HG03571 (cell line): ENCODE measurements around the gene N4BP2.
"Not testable (repeated sequence)": the region's sequence is repeated elsewhere in the genome, so short reads cannot be mapped to it uniquely, and the experiment has no call there.

ENCODE experiments used
- ATAC-seq: cut with Tn5 transposase; IDR thresholded peaks from one replicate; pipeline ENCODE4 v1.9.1; 2021; ENCODE audit not compliant: unreplicated experiment

N4BP2 gene

DNA sequence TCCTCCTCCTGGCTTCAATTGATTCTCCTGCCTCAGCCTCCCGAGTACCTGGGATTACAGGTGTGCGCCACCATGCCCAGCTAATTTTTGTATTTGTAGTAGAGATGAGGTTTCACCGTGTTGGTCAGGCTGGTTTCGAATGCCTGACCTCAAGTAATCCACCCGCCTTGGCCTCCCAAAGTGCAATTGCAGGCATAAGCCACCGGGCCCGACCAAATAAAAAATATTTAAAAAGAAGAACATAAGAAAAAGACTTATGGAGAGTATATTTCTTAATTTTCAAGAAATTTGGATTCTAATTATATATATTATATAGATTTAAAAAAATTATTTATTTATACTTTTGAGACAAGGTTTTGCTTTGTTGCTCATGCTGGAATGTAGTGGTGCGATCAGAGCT is 29.8 kb downstream of the N4BP2 start:
- no peak for ATAC-seq

DNA sequence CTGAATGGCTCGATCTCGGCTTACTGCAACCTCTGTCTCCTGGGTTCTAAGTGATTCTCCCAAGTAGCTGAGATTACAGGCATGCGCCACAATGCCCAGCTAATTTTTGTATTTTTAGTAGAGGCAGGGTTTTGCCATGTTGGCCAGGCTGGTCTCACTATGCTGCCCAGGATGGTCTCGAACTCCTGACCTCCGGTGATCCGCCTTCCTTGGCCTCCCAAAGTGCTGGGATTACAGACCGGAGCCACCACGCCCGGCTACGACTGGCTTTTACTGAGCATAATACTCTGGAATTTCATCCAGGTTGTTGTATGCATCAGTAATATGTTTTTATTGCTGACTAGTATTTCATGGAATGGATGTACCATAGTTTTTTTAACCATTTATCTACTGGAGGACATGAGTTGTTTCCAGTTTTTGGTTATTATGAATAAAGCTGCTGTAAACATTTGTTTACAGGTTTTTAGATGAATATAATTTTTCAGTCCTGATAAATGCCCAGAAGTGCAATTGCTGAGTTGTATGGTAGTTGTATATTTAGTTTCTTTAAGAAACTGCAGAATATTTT is 31.2 kb downstream of the N4BP2 start:
- no peak for ATAC-seq

DNA sequence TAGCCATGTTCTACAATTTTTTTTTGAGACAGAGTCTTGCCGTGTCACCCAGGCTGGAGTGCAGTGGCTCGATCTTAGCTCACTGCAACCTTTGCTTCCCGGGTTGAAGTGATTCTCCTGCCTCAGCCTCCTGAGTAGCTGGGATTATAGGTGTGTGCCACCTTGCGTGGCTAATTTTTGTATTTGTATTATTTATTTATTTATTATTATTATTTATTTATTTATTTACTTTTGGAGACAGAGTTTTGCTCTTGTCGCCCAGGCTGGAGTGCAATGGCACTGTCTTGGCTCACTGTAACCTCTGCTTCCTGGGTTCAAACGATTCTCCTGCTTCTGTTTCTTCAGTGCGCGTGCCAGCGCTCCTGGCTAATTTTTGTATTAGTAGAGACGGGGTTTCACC is 36.8 kb downstream of the N4BP2 start:
- not testable (repeated sequence) for ATAC-seq

DNA sequence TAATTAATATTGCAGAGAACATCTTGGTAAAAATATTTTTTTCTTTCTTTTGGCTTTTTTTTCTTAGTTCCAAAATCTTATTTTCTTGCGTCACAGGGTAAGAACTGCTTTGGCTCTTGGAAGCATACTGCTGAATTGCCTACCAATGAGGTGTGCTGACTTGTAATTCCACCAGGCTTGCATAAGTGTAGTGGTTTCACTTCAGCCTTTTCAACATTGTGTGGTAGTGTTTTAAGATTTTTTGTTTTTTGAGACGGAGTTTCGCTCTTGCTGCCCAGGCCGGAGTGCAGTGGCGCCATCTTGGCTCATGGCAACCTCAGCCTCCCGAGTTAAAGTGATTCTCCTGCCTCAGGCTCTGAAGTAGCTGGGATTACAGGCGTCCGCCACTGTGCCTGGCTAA is 42.4 kb downstream of the N4BP2 start:
- ATAC-seq, result no peak

DNA sequence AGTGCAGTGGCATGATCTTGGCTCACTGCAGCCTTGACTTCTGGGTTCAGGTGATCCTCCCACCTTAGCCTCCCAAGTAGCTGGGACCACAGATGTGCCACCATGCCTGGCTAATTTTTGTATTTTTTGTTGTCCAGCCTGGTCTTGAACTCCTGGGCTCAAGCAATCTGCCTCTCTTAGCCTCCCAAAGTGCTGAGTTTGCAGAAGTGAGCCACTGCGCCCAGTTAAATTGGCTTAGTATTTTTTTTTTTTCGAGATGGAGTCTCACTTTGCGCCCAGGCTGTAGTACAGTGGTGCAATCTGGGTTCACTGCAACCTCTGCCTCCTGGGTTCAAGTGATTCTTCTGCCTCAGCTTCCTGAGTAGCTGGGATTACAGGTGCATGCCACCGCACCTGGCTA is 50.5 kb downstream of the N4BP2 start:
- ATAC-seq, result not testable (repeated sequence)

DNA sequence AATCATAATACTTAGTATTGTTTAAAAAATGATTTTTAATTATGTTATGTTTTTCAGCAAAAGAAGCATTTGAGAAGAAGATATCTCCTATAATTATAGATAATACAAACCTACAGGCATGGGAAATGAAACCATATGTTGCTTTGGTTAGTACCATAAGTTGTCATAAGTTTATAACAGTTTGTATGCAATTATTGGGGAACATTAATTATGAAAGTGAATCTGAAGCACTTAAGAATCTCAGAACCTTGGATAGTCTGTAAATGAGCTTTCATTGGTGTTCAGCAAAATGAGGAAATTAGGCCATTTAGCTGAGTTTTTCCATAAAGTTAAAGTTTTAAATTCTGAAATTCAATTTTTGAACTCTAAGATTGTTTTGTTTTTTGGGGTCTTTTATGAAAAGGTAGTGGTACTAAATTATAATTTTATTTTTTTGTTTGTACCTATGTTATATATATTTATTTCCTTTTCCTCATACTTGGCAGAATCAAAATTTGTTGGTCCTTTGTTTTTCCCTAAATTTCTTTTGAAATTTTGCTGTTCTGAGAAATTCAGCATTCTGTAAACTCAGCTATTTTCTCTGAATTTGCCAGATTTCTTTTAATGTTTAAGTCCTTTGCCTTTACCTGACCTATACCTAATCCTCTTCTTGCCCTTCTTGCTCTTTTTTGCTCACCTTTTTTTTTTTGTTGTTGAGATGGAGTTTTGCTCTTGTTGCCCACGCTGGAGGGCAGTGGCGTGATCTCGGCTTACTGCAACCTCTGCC is 55.6 kb downstream of the N4BP2 start:
- ATAC-seq, result no peak

DNA sequence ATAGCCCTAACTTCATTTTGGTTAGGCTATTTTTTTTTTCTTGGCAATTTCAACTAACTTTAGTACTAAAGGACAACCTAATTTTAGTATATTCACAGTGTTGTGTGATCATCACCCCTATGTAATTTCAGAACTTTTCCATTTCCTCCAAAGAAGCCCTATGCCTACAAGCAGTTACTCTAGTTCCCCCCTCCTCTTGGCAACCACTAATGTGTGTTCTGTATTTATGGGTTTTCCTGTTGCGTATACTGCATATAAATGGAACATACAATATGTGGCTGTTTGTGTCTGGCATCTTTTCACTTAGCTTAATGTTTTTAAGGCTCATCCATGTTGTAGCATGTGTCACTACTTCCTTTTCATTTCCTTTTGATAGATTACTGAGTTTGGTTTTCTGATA is 57.6 kb downstream of the N4BP2 start:
- no peak for ATAC-seq

DNA sequence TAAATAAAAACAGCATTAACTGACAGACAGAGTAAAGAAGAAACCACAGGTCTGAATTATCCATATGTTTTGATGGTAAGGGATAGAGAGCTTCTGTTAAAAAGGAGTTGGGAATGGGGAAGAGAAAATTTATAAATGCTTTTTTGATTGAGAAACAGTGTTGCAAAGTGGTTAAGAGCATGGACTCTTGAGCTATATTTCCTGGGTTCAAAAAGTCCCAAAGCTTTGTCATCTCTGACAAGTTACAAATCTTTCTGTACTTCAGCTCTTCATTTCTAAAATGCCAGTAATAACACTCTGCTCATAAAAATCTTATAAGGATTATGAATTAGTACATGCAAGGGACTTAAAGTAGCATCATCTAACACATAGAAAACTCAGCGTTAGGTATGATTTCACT is 62.2 kb downstream of the N4BP2 start:
- no peak for ATAC-seq

DNA sequence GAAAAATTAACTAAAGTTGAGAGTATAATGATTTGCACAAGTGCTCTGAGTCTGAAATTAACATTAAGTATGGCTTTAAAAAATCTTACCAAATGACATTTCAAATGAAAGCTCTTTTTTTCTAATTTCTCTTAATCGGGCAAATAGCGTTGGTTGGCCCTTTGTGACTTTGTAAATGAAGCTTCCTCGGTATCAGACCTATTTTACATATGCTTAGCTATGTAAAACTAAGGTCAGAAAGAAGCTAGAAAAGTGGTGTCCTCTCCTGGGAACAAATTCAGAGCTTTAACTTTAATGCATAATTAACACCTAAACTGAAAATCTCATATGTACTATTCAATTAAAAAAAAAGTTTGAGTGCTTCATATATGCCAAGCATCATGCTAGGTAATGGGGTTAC is 62.7 kb downstream of the N4BP2 start:
- ATAC-seq, result no peak

DNA sequence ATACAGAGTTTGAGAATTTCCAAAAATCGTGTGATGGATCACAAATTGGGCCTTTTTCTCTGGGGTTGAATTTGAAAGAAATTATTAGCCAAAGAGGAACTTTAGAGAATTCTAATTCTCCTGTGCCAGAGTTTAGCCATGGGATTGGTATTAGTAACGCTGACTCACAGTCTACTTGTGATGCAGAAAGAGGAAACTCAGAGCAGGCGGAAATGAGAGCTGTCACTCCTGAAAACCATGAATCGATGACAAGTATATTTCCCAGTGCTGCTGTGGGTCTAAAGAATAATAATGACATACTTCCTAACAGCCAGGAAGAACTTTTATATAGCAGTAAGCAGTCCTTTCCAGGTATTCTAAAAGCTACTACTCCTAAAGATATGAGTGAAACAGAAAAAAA is 64.9 kb downstream of the N4BP2 start:
- ATAC-seq, result no peak

DNA sequence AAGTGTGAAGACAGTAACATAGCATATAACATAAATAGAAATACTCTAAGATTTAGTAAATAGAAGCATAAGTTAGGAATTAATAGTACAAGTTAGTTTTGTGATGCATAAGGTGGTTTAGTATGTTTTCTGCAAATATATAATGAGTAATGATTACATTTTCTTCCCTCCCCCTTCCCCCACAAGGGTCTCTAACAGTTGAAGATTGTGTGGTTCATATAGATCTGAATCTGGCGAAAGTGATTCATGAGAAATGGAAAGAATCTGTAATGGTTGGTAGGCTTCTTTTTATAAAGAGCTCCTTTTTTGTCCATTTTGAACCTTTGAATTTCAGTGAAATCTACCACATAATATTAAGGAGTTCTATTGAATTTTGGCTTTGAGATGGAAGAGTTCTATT is 66.3 kb downstream of the N4BP2 start:
- ATAC-seq, result no peak

DNA sequence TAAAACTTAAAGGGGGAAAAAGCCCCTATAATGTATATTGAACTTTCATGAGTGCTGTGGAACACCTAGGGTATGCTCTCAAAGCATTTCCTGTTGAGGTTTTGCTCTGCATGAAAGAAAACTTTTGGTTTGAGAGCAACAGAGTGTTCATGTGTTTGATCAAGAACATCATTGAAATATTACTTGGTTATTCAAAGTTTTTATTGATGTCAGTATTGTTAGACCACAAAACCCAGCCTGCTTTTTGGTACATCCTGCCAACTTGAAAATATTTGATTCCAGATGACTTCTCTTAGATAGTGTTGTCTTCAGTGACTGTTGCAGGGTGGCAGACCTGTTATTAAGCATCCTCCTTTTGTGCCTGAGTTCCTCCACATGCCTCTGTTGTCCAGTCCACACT is 68.0 kb downstream of the N4BP2 start:
- ATAC-seq, result no peak

DNA sequence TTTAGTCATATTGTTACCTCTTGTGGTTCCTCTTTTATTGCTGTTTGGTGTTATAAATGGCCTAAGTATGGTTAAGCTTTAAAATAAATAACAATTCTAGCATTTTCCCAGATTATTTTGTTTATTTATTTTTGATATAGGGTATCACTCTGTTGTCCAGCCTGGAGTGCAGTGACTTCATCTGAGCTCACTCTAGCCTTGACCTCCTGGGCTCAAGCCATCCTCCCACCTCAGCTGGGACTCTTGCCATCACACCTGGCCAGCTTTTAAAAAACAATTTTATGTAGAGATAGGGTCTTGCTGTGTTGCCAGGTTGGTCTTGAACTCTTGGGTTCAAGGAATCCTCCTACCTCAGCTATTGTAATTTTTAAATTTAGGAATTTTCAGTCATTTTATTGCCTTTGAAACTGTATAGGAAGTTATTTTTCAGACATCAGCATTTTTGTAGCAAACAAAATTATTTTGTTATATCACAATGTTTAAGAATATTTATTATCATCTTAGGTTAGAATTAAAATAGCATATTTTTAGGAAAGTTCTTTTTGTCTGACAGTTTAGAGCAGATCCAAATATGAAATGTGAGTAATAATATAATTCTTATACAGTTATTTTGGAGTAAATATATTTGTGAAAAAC is 73.9 kb downstream of the N4BP2 start:
- ATAC-seq, result no peak

DNA sequence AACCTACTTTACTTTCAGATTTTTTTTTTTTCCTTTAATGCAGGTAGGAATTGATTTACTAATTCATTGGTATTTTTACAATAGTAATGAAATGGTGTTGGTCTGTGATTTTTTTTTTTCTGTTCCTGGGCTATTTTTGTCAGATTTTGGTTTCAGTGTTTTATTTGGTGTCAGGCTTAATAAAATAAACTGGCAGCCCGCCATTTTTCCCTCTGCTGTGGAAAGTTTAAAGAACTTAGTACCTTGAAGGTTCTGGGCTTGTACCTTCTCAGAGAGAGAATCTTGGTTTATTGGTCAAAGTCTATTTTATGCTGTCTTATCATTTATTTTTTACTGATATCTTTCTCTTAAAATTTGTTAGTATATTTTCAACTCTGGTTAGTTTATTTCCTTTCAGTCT is 76.2 kb downstream of the N4BP2 start:
- ATAC-seq, result no peak

DNA sequence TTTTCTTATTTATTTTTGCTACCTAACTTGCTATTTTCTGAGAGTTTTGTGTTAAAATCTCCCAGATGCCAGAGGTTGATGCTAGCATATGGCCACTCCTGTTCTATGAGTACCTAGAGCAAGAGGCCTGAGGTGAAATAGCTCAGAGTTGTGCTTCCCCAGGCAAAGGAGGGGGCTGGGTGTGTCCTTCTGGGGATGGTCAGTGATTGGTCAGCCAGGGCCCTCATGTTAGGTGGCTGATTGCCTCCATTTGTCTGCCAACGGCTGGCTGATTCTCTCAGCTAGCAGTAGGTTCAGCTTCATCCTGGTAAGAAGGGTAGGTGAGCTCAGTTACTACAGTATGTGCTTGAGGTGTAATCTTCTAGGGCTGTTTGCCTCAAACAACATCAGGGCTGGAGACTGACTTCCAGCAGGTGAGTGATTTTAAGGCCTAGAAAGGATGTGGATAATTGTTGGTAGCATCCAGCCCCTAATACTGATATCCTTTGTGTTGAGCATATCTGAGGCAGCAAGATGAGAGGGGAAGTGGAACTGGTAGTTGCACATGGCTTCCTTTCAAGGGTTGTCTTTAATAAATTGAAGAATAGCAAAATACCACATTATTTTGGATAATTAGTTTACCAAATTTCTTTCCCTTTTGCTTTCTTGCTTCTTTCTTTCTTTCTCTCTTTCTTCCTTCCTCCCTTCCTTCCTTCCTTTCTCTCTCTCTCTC is 77.7 kb downstream of the N4BP2 start:
- ATAC-seq, result no peak

DNA sequence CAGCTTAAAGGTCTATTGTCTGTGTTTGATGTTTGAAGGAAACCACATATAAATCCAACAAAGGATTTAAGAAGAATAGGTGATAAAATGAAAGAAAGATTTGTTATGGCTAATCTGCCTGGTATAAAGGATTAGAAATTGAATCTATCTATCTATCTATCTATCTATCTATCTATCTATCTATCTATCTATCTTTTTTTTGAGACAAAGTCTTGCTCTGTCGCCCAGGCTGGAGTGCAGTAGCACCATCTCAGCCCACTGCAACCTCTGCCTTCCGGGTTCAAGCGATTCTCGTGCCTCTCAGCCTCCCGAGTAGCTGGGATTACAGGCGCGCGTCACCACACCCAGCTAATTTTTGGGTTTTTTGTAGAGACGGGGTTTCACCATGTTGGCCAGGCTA is 79.6 kb downstream of the N4BP2 start:
- ATAC-seq, result not testable (repeated sequence)

DNA sequence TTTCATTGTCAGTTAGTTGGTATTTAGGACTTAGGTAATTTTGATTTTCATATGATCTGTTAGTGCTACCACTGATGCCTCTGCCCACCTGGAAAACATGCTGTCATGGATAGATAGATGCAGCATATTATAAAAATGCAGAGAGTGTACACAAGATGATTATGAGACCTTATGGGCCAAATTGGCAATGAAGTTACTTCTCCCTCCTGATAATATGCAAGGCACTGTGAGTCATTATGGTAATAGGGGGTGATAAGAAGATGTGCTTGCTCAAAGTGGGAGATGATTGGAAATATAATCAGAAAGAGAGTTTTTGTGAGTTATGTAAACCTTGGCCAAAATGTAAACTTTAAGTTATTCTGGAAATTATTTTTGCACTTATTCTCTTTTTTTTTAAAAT is 83.5 kb downstream of the N4BP2 start:
- no peak for ATAC-seq

DNA sequence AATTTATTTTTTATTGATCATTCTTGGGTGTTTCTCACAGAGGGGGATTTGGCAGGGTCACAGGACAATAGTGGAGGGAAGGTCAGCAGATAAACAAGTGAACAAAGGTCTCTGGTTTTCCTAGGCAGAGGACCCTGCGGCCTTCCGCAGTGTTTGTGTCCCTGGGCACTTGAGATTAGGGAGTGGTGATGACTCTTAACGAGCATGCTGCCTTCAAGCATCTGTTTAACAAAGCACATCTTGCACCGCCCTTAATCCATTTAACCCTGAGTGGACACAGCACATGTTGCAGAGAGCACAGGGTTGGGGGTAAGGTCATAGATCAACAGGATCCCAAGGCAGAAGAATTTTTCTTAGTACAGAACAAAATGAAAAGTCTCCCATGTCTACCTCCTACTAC is 83.9 kb downstream of the N4BP2 start:
- not testable (repeated sequence) for ATAC-seq

DNA sequence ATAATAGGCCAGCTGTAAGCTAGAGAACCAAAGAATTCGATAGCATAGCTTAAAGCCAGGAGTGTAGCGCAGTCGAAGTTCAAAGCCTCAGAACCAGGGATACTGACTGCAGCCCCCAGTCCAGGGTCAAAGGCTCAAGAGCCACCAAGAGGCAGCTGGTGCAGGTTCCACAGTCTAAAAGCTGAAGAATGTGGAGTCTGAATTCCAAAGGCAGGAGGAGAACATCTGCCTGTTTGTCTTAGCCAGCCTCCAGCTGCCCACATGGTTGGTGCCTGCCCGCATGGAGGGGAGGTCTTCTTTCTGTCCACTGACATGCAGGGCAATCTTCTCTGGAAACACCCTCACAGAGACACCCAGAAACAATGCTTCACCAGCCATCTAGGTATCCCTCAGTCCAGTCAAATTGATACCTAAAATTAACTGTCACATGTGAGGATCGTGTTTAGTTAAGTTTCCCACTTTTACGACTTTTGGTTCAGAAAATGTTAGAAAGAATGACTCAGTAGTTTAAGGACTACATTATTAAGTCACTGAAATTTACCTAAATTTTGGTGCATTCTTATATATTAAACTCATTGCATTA is 87.4 kb downstream of the N4BP2 start:
- no peak for ATAC-seq

DNA sequence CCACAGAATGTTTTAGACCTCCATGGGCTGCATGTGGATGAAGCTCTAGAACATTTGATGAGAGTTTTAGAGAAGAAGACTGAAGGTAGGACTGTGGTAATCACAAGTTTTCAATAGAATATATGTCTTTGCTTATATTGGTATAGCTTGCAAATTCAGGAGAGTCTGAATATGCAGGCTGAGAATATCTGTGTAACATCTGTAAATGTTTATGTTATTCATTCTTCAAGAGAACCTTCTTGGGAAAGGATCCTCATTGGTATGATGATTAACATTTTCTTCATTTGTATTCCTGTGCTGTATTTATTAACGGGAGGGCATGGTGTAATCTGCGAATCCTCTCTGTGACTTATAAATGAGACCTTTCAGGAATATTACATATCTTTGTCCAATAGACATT is 88.1 kb downstream of the N4BP2 start:
- no peak for ATAC-seq

DNA sequence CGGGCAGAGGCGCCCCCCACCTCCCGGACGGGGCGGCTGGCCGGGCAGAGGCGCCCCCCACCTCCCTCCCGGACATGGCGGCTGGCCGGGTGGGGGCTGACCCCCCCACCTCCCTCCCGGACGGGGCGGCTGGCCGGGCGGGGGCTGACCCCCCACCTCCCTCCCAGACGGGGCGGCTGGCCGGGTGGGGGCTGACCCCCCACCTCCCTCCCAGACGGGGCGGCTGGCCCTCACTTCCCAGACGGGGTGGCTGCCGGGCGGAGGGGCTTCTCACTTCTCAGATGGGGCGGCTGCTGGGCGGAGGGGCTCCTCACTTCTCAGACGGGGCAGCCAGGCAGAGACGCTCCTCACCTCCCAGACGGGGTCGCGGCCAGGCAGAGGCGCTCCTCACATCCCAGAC is 90.8 kb downstream of the N4BP2 start:
- not testable (repeated sequence) for ATAC-seq
